OCI-LY7 (cell line): ENCODE results near the gene ADAM23.

Experiments
- EZH2phosphoT487 ChIP-seq: fragments of 200-600 bp; sonication (generic); IDR thresholded peaks from 2 replicates; pipeline ENCODE4 v1.6.1; 2018; ENCODE audit warnings: low read depth, borderline replicate concordance, mild to moderate bottlenecking, mixed run types, antibody characterized with exemption, low read length, moderate library complexity, mixed read lengths
- TF ChIP-seq, protein P1 (sequence below): fragments of 200-600 bp; sonication (generic); conservative IDR thresholded peaks from 2 replicates; pipeline ENCODE4 v1.5.1; 2014; ENCODE audit warnings: mild to moderate bottlenecking, antibody characterized with exemption, low read length, moderate library complexity, mixed read lengths

DNA sequence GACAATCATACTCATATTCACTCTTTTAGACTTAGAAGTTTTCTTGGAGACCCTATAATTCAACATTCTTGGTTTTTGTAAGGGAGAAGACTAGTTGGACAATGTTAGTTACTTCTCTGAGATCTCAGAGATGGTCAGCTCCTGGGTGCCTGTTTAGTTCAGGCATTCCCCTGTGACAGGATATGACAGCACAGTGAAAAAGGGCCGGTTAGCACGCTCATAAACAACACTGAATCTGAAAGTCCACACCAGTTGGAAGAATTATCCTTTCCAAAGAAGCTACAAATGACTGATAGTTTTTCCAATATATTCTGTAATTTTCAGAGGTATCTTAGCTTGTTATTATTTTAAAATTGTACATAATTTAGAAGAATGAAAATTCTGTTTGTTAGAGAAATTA lies 75.7 kb downstream of the ADAM23 start:
- TF ChIP-seq EZH2phosphoT487 = no peak
- TF ChIP-seq, protein P1, sequence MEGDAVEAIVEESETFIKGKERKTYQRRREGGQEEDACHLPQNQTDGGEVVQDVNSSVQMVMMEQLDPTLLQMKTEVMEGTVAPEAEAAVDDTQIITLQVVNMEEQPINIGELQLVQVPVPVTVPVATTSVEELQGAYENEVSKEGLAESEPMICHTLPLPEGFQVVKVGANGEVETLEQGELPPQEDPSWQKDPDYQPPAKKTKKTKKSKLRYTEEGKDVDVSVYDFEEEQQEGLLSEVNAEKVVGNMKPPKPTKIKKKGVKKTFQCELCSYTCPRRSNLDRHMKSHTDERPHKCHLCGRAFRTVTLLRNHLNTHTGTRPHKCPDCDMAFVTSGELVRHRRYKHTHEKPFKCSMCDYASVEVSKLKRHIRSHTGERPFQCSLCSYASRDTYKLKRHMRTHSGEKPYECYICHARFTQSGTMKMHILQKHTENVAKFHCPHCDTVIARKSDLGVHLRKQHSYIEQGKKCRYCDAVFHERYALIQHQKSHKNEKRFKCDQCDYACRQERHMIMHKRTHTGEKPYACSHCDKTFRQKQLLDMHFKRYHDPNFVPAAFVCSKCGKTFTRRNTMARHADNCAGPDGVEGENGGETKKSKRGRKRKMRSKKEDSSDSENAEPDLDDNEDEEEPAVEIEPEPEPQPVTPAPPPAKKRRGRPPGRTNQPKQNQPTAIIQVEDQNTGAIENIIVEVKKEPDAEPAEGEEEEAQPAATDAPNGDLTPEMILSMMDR = no peak
